GM23338 (cell line): ENCODE results near the gene SPTA1.

Experiments
- CREB1 ChIP-seq: fragments of 250-450 bp; sonication (Bioruptor Pico); IDR thresholded peaks from 2 replicates; pipeline ENCODE4 v1.5.0; 2020; ENCODE audit warnings: low read depth, mild to moderate bottlenecking, moderate library complexity
- CTCF ChIP-seq, 2 experiments: fragments of 200-600 bp in 1 of 2; sonication (generic) in 1 of 2; conservative IDR thresholded peaks; 2 replicates each; pipeline versions ENCODE4 v1.5.1 to v1.6.1; 2016 to 2017; ENCODE audit warnings: antibody characterized with exemption in 2 of 2, low read depth in 2 of 2, mild to moderate bottlenecking in 2 of 2, moderate library complexity in 1 of 2
- EZH2 ChIP-seq: fragments of 200-600 bp; sonication (generic); IDR thresholded peaks from one replicate; pipeline ENCODE4 v1.8.0; 2017; ENCODE audit warnings: antibody characterized with exemption, mild to moderate bottlenecking, low read depth; ENCODE audit not compliant: unreplicated experiment
- EZH2phosphoT487 ChIP-seq: fragments of 200-600 bp; sonication (generic); IDR thresholded peaks from one replicate; pipeline ENCODE4 v1.8.1; 2018; ENCODE audit warnings: antibody characterized with exemption; ENCODE audit not compliant: unreplicated experiment
- JUNB ChIP-seq: IDR thresholded peaks from one replicate; pipeline ENCODE4 v1.6.1; 2016; ENCODE audit warnings: antibody characterized with exemption; ENCODE audit not compliant: unreplicated experiment
- POLR2AphosphoS5 ChIP-seq: IDR thresholded peaks from 2 replicates; pipeline ENCODE4 v1.6.1; 2016; ENCODE audit warnings: antibody characterized with exemption, low read depth
- ZNF114 ChIP-seq: fragments of 250-450 bp; sonication (Bioruptor Pico); IDR thresholded peaks from 2 replicates; pipeline ENCODE4 v1.5.0; 2020; ENCODE audit warnings: mild to moderate bottlenecking, moderate library complexity
- ZNF331 ChIP-seq: fragments of 250-450 bp; sonication (Bioruptor Pico); IDR thresholded peaks from 2 replicates; pipeline ENCODE4 v1.5.0; 2020; ENCODE audit warnings: low read depth, mild to moderate bottlenecking, moderate library complexity
- TF ChIP-seq, protein P1 (sequence below): IDR thresholded peaks from one replicate; pipeline ENCODE4 v1.6.1; 2018; ENCODE audit warnings: antibody characterized with exemption; ENCODE audit not compliant: unreplicated experiment

- TF ChIP-seq CTCF (conservative IDR thresholded peaks at IDR 0.05; ENCODE audit: low read depth in 2 of 2) (no peak), POLR2AphosphoS5 (no peak), EZH2phosphoT487 (no peak), ZNF114 (CRISPR knock-in tag) (no peak), EZH2 (no peak), CREB1 (CRISPR knock-in tag) (no peak), JUNB (no peak), ZNF331 (CRISPR knock-in tag) (no peak)
- TF ChIP-seq, protein P1, sequence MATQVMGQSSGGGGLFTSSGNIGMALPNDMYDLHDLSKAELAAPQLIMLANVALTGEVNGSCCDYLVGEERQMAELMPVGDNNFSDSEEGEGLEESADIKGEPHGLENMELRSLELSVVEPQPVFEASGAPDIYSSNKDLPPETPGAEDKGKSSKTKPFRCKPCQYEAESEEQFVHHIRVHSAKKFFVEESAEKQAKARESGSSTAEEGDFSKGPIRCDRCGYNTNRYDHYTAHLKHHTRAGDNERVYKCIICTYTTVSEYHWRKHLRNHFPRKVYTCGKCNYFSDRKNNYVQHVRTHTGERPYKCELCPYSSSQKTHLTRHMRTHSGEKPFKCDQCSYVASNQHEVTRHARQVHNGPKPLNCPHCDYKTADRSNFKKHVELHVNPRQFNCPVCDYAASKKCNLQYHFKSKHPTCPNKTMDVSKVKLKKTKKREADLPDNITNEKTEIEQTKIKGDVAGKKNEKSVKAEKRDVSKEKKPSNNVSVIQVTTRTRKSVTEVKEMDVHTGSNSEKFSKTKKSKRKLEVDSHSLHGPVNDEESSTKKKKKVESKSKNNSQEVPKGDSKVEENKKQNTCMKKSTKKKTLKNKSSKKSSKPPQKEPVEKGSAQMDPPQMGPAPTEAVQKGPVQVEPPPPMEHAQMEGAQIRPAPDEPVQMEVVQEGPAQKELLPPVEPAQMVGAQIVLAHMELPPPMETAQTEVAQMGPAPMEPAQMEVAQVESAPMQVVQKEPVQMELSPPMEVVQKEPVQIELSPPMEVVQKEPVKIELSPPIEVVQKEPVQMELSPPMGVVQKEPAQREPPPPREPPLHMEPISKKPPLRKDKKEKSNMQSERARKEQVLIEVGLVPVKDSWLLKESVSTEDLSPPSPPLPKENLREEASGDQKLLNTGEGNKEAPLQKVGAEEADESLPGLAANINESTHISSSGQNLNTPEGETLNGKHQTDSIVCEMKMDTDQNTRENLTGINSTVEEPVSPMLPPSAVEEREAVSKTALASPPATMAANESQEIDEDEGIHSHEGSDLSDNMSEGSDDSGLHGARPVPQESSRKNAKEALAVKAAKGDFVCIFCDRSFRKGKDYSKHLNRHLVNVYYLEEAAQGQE = no peak
Observed at GRCh38 chr1:158689875-158690274, 3.4 kb upstream of the SPTA1 start.
